IMR-90 (cell line): ENCODE measurements around the gene POFUT2.

Experiments used
- MAZ ChIP-seq: IDR thresholded peaks from 2 replicates; pipeline ENCODE4 v1.6.1; 2012; ENCODE audit warnings: low read depth, mild to moderate bottlenecking, low read length, improper control_type of control experiment, moderate library complexity, borderline replicate concordance
- MXI1 ChIP-seq: IDR thresholded peaks from 2 replicates; pipeline ENCODE4 v1.6.1; 2012; ENCODE audit warnings: low read depth, mild to moderate bottlenecking, low read length, moderate library complexity, borderline replicate concordance
- POLR2A ChIP-seq: IDR thresholded peaks from 2 replicates; pipeline ENCODE4 v1.6.1; 2012; ENCODE audit warnings: mild to moderate bottlenecking, low read depth, low read length
- RAD21 ChIP-seq: IDR thresholded peaks from 2 replicates; pipeline ENCODE4 v1.6.1; 2012; ENCODE audit warnings: low read length, improper control_type of control experiment
- RFX5 ChIP-seq: IDR thresholded peaks from 2 replicates; pipeline ENCODE4 v1.8.0; 2012; ENCODE audit warnings: low read depth, mild to moderate bottlenecking, low read length, moderate library complexity
- SMC3 ChIP-seq: fragments of 150-350 bp; IDR thresholded peaks from 2 replicates; pipeline ENCODE4 v1.6.1; 2016; ENCODE audit warnings: low read depth, mild to moderate bottlenecking, antibody characterized with exemption, low read length, moderate library complexity
- TF ChIP-seq, protein P1 (sequence below): conservative IDR thresholded peaks from 2 replicates; pipeline ENCODE4 v1.5.1; 2012; ENCODE audit warnings: mild to moderate bottlenecking, low read depth, low read length, improper control_type of control experiment

DNA sequence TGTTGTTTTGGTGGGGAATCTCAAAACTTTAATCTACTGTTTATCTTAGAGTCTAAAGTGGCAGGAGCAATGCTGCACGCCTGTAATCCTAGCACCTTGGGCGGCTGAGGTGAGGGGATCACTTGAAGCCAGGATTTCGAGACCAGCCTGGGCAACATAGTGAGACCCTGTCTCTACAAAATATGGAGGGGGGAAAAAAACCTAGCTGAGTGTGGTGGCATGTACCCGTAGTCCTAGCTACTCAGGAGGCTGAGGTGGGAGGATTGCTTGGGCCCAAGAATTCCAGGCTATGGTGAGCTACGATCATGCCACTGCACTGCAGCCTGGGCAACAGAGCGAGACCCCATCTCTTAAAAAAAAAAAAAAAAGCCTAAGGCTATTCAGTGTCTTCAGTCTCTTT, 38.1 kb downstream of the POFUT2 start:
- TF ChIP-seq, protein P1, sequence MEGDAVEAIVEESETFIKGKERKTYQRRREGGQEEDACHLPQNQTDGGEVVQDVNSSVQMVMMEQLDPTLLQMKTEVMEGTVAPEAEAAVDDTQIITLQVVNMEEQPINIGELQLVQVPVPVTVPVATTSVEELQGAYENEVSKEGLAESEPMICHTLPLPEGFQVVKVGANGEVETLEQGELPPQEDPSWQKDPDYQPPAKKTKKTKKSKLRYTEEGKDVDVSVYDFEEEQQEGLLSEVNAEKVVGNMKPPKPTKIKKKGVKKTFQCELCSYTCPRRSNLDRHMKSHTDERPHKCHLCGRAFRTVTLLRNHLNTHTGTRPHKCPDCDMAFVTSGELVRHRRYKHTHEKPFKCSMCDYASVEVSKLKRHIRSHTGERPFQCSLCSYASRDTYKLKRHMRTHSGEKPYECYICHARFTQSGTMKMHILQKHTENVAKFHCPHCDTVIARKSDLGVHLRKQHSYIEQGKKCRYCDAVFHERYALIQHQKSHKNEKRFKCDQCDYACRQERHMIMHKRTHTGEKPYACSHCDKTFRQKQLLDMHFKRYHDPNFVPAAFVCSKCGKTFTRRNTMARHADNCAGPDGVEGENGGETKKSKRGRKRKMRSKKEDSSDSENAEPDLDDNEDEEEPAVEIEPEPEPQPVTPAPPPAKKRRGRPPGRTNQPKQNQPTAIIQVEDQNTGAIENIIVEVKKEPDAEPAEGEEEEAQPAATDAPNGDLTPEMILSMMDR = no peak
- TF ChIP-seq POLR2A = no peak
- no peak for TF ChIP-seq RAD21
- TF ChIP-seq MXI1 = no peak
- no peak for TF ChIP-seq SMC3
- TF ChIP-seq RFX5 = no peak
- TF ChIP-seq MAZ = no peak
